K562 (cell line): Measurements from ENCODE around the gene FAM98C.
A peak's percentile ranks its signal among the peaks of the same experiment; 100 is the strongest.

Experiments used
- CHD1 ChIP-seq: fragments of 200-600 bp; sonication (generic); IDR thresholded peaks from one replicate; pipeline ENCODE4 v1.6.1; 2012; ENCODE audit warnings: mild to moderate bottlenecking, moderate library complexity, low read length, inconsistent platforms
- ETS1 ChIP-seq: conservative IDR thresholded peaks from 2 replicates; pipeline ENCODE4 v1.6.1; 2011; ENCODE audit warnings: low read depth, mild to moderate bottlenecking, low read length; ENCODE audit not compliant: control insufficient read depth
- KLF6 ChIP-seq: fragments of 250-450 bp; sonication (Bioruptor Pico); IDR thresholded peaks from 2 replicates; pipeline ENCODE4 v1.4.0; 2020; ENCODE audit warnings: mild to moderate bottlenecking, moderate library complexity, borderline replicate concordance
- MED1 ChIP-seq: sonication (generic); formaldehyde crosslinking; IDR thresholded peaks from 2 replicates; pipeline ENCODE4 v1.8.1; 2023; ENCODE audit warnings: missing genetic modification reagents, borderline replicate concordance
- POLR2AphosphoS5 ChIP-seq: IDR thresholded peaks from 2 replicates; pipeline ENCODE4 v1.6.1; 2011; ENCODE audit warnings: mild to moderate bottlenecking, low read depth, low read length, moderate library complexity; ENCODE audit not compliant: control insufficient read depth, insufficient read depth
- RBFOX2 ChIP-seq: fragments of 200-400 bp; formaldehyde crosslinking; IDR thresholded peaks from 2 replicates; pipeline ENCODE4 v1.6.1; 2017; ENCODE audit warnings: low read depth, mild to moderate bottlenecking, low read length, moderate library complexity
- RCOR1 ChIP-seq, 2 experiments: IDR thresholded peaks; 2 replicates each; pipeline ENCODE4 v1.6.1; 2012; ENCODE audit warnings: low read depth in 2 of 2, low read length in 2 of 2, borderline replicate concordance in 1 of 2, improper control_type of control experiment in 1 of 2
- SP1 ChIP-seq: sonication (generic); formaldehyde crosslinking; IDR thresholded peaks from 2 replicates; pipeline ENCODE4 v1.8.1; 2022; ENCODE audit warnings: mild to moderate bottlenecking, missing genetic modification reagents
- TBL1XR1 ChIP-seq, 2 experiments: IDR thresholded peaks; 2 replicates each; pipeline ENCODE4 v1.6.1; 2012; ENCODE audit warnings: improper control_type of control experiment in 2 of 2, low read length in 2 of 2, mild to moderate bottlenecking in 1 of 2
- ZNF282 ChIP-seq: sonication (generic); formaldehyde crosslinking; IDR thresholded peaks from 2 replicates; pipeline ENCODE4 v1.8.1; 2023; ENCODE audit warnings: missing genetic modification reagents
- ZNF639 ChIP-seq, 2 experiments: fragments of 200-800 bp in 1 of 2; sonication (Bioruptor generic) in 1 of 2; sonication (generic) in 1 of 2; formaldehyde crosslinking in 1 of 2; IDR thresholded peaks in 1 of 2; conservative IDR thresholded peaks in 1 of 2; 2 replicates each; pipeline versions ENCODE4 v1.5.0 to v1.6.1; 2016 to 2020; ENCODE audit warnings: missing compliant biosample characterization in 1 of 2, missing genetic modification characterization in 1 of 2, missing genetic modification reagents in 1 of 2
- TF ChIP-seq, protein P1 (sequence below), 3 experiments: IDR thresholded peaks in 2 of 3; conservative IDR thresholded peaks in 1 of 3; 2 replicates each; pipeline ENCODE4 v1.5.1; 2011 to 2012; ENCODE audit warnings: low read length in 3 of 3, mild to moderate bottlenecking in 3 of 3, control low read depth in 2 of 3, improper control_type of control experiment in 1 of 3, inconsistent platforms in 1 of 3, low read depth in 1 of 3, mixed read lengths in 1 of 3, moderate library complexity in 1 of 3; ENCODE audit not compliant: insufficient read depth in 2 of 3
- TF ChIP-seq, protein P2 (sequence below): sonication (generic); formaldehyde crosslinking; IDR thresholded peaks from 2 replicates; pipeline ENCODE4 v1.8.1; 2023; ENCODE audit warnings: mild to moderate bottlenecking, missing genetic modification reagents
- TF ChIP-seq, protein P3 (sequence below): sonication (generic); formaldehyde crosslinking; IDR thresholded peaks from 2 replicates; pipeline ENCODE4 v1.8.1; 2022; ENCODE audit warnings: missing genetic modification reagents

- no peak for TF ChIP-seq TBL1XR1 (IDR thresholded peaks at IDR 0.05; ENCODE audit: low read length in 2 of 2)
- TF ChIP-seq RBFOX2 = no peak
- no peak for TF ChIP-seq POLR2AphosphoS5
- TF ChIP-seq, protein P1, sequence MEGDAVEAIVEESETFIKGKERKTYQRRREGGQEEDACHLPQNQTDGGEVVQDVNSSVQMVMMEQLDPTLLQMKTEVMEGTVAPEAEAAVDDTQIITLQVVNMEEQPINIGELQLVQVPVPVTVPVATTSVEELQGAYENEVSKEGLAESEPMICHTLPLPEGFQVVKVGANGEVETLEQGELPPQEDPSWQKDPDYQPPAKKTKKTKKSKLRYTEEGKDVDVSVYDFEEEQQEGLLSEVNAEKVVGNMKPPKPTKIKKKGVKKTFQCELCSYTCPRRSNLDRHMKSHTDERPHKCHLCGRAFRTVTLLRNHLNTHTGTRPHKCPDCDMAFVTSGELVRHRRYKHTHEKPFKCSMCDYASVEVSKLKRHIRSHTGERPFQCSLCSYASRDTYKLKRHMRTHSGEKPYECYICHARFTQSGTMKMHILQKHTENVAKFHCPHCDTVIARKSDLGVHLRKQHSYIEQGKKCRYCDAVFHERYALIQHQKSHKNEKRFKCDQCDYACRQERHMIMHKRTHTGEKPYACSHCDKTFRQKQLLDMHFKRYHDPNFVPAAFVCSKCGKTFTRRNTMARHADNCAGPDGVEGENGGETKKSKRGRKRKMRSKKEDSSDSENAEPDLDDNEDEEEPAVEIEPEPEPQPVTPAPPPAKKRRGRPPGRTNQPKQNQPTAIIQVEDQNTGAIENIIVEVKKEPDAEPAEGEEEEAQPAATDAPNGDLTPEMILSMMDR (IDR thresholded peaks at IDR 0.05 in 2 of 3, conservative IDR thresholded peaks at IDR 0.05 in 1 of 3; ENCODE audit: insufficient read depth in 2 of 3, low read depth in 1 of 3, low read length in 3 of 3) = no peak
- TF ChIP-seq ZNF282 = no peak
- peak in 1 of 2 experiments; percentile 85; a peak in 2 of 4 replicates for TF ChIP-seq RCOR1 (IDR thresholded peaks at IDR 0.05; ENCODE audit: borderline replicate concordance in 1 of 2, low read depth in 2 of 2, low read length in 2 of 2)
- TF ChIP-seq KLF6 (CRISPR knock-in tag) = no peak
- no peak for TF ChIP-seq SP1 (CRISPR knock-in tag)
- TF ChIP-seq, protein P2, sequence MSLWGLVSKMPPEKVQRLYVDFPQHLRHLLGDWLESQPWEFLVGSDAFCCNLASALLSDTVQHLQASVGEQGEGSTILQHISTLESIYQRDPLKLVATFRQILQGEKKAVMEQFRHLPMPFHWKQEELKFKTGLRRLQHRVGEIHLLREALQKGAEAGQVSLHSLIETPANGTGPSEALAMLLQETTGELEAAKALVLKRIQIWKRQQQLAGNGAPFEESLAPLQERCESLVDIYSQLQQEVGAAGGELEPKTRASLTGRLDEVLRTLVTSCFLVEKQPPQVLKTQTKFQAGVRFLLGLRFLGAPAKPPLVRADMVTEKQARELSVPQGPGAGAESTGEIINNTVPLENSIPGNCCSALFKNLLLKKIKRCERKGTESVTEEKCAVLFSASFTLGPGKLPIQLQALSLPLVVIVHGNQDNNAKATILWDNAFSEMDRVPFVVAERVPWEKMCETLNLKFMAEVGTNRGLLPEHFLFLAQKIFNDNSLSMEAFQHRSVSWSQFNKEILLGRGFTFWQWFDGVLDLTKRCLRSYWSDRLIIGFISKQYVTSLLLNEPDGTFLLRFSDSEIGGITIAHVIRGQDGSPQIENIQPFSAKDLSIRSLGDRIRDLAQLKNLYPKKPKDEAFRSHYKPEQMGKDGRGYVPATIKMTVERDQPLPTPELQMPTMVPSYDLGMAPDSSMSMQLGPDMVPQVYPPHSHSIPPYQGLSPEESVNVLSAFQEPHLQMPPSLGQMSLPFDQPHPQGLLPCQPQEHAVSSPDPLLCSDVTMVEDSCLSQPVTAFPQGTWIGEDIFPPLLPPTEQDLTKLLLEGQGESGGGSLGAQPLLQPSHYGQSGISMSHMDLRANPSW (CRISPR knock-in tag) = no peak
- TF ChIP-seq, protein P3, sequence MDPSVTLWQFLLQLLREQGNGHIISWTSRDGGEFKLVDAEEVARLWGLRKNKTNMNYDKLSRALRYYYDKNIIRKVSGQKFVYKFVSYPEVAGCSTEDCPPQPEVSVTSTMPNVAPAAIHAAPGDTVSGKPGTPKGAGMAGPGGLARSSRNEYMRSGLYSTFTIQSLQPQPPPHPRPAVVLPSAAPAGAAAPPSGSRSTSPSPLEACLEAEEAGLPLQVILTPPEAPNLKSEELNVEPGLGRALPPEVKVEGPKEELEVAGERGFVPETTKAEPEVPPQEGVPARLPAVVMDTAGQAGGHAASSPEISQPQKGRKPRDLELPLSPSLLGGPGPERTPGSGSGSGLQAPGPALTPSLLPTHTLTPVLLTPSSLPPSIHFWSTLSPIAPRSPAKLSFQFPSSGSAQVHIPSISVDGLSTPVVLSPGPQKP (CRISPR knock-in tag) = no peak
- TF ChIP-seq ZNF639 (CRISPR knock-in tag; conservative IDR thresholded peaks at IDR 0.05 in 1 of 2, IDR thresholded peaks at IDR 0.05 in 1 of 2) = no peak
- TF ChIP-seq ETS1 = no peak
- no peak for TF ChIP-seq CHD1
- no peak for TF ChIP-seq MED1 (CRISPR knock-in tag)
These were observed 10.5 kb downstream of the FAM98C start for GRCh38 chr19:38413416-38413815.
